A673 (cell line): ENCODE data around the gene ISLR.

ENCODE experiments used
- EZH2 ChIP-seq: fragments of 200-600 bp; sonication (generic); IDR thresholded peaks from 2 replicates; pipeline ENCODE4 v1.6.1; 2017; ENCODE audit warnings: borderline replicate concordance, low read depth, mild to moderate bottlenecking, mixed read lengths, antibody characterized with exemption, low read length; ENCODE audit not compliant: poor library complexity, severe bottlenecking
- TF ChIP-seq, protein P1 (sequence below): fragments of 300-800, 200-600 bp; sonication (generic); conservative IDR thresholded peaks from 2 replicates; pipeline ENCODE4 v1.5.1; 2017; ENCODE audit warnings: low read depth, mild to moderate bottlenecking, antibody characterized with exemption, low read length, moderate library complexity, mixed read lengths

DNA sequence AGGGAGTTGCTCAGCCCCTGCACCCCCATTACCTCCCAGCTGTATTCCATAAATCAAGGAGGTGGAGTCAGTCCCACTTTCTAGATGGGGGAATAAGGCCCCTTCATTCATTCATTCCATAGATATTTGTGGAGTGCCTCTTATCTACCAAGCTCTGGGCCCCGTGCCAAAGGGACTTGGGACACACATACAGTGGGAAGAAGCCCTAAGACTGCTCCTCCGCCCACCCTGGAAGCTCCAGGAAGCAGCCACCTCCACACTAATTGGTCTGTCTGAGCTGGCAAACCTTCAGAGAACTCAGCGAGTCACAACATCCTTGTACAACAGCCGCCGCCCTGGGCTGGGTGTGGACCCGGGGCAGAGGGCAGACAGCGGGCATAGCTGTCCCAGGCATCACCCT, 22.7 kb downstream of the ISLR start:
- TF ChIP-seq, protein P1, sequence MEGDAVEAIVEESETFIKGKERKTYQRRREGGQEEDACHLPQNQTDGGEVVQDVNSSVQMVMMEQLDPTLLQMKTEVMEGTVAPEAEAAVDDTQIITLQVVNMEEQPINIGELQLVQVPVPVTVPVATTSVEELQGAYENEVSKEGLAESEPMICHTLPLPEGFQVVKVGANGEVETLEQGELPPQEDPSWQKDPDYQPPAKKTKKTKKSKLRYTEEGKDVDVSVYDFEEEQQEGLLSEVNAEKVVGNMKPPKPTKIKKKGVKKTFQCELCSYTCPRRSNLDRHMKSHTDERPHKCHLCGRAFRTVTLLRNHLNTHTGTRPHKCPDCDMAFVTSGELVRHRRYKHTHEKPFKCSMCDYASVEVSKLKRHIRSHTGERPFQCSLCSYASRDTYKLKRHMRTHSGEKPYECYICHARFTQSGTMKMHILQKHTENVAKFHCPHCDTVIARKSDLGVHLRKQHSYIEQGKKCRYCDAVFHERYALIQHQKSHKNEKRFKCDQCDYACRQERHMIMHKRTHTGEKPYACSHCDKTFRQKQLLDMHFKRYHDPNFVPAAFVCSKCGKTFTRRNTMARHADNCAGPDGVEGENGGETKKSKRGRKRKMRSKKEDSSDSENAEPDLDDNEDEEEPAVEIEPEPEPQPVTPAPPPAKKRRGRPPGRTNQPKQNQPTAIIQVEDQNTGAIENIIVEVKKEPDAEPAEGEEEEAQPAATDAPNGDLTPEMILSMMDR: no peak
- no peak for TF ChIP-seq EZH2
